PC-3 (cell line): ENCODE measurements around the gene TSHZ3. TPM values are rescaled to one million over a fixed set of nuclear protein-coding genes. Genes with fewer than 3 reads are reported as not detected.

Source experiments
- ATAC-seq: fragments of 200-7000 bp; cut with Tn5 transposase; 2 replicates; pipeline ENCODE4 v1.9.1; 2020; ENCODE audit warnings: mild to moderate bottlenecking, moderate library complexity
- BruUV-seq: library from RNA; stranded (reverse); fragments of 400-500 nt; replicated peaks from 2 replicates; lab custom pipeline; 2021; lab: Mats Ljungman, UMichigan
- CTCF ChIA-PET: fragments of 300-600 bp; sonication (Branson Sonifier 250); formaldehyde crosslinking; loops from one replicate; lab custom pipeline; 2022; ENCODE audit warnings: antibody characterized with exemption; lab: Charles Lee
- POLR2A ChIA-PET: fragments of 300-600 bp; sonication (Branson Sonifier 250); formaldehyde crosslinking; loops from one replicate; lab custom pipeline; 2022; ENCODE audit warnings: antibody characterized with exemption; ENCODE audit not compliant: unreplicated experiment; lab: Charles Lee
- DNase-seq: peaks from one replicate; pipeline ENCODE4 v3.0.0-alpha.2; 2015
- H2AFZ ChIP-seq: fragments of 300-600 bp; sonication (generic); 2 replicates; pipeline ENCODE4 v1.6.0; 2016; ENCODE audit warnings: antibody characterized with exemption, low read length
- H3F3A ChIP-seq: fragments of 300-600 bp; sonication (generic); one replicate; pipeline ENCODE4 v1.6.0; 2017; ENCODE audit warnings: antibody characterized with exemption, low read length, control low read depth, mild to moderate bottlenecking; ENCODE audit not compliant: unreplicated experiment
- H3K27ac ChIP-seq: fragments of 300-600 bp; sonication (generic); 2 replicates; pipeline ENCODE4 v1.5.1; 2016; ENCODE audit warnings: mild to moderate bottlenecking, low read length
- H3K27me3 ChIP-seq: fragments of 300-600 bp; sonication (generic); 2 replicates; pipeline ENCODE4 v1.6.1; 2016; ENCODE audit warnings: low read length, mixed read lengths
- H3K36me3 ChIP-seq: fragments of 300-600 bp; sonication (generic); 2 replicates; pipeline ENCODE4 v1.6.1; 2016; ENCODE audit warnings: low read depth, mixed run types, low read length, mixed read lengths
- H3K4me1 ChIP-seq: fragments of 300-600 bp; sonication (generic); 2 replicates; pipeline ENCODE4 v1.5.1; 2016; ENCODE audit warnings: low read length; ENCODE audit not compliant: insufficient read depth
- H3K4me2 ChIP-seq: fragments of 300-600 bp; sonication (generic); 2 replicates; pipeline ENCODE4 v1.6.0; 2016; ENCODE audit warnings: low read length
- H3K4me3 ChIP-seq: fragments of 300-600 bp; sonication (generic); 2 replicates; pipeline ENCODE4 v1.5.1; 2016; ENCODE audit warnings: mild to moderate bottlenecking, low read length, mixed read lengths
- H3K79me2 ChIP-seq: fragments of 300-600 bp; sonication (generic); 2 replicates; pipeline ENCODE4 v1.6.1; 2017; ENCODE audit warnings: low read length, mixed read lengths
- H3K9ac ChIP-seq: fragments of 300-600 bp; sonication (generic); 2 replicates; pipeline ENCODE4 v1.6.0; 2016; ENCODE audit warnings: mild to moderate bottlenecking, low read length
- H3K9me2 ChIP-seq: fragments of 300-600 bp; sonication (generic); replicated peaks from 2 replicates; pipeline ENCODE4 v1.6.1; 2016; ENCODE audit warnings: mixed run types, low read length, mixed read lengths
- H3K9me3 ChIP-seq: fragments of 300-600 bp; sonication (generic); 2 replicates; pipeline ENCODE4 v1.6.1; 2016; ENCODE audit warnings: low read length, mixed read lengths
- H4K20me1 ChIP-seq: fragments of 300-600 bp; sonication (generic); 2 replicates; pipeline ENCODE4 v1.6.1; 2016; ENCODE audit warnings: low read length, mixed read lengths
- EZH2 ChIP-seq: fragments of 300-600 bp; sonication (generic); IDR thresholded peaks from one replicate; pipeline ENCODE4 v1.6.1; 2017; ENCODE audit warnings: antibody characterized with exemption, mild to moderate bottlenecking, low read length; ENCODE audit not compliant: unreplicated experiment
- EZH2phosphoT487 ChIP-seq: fragments of 300-600 bp; sonication (generic); IDR thresholded peaks from 2 replicates; pipeline ENCODE4 v1.6.1; 2018; ENCODE audit warnings: mild to moderate bottlenecking, antibody characterized with exemption, low read length, borderline replicate concordance
- intact Hi-C: fragments of 100-400 bp; cut with micrococcal nuclease; formaldehyde crosslinking; loops from 2 replicates; pipeline ENCODE4 v1.9.0; 2023
- total RNA-seq: library from RNA; depleted of rRNA; stranded (reverse); fragments of >200 nt; gene quantifications from 2 replicates; pipeline ENCODE4 v1.2.3, GENCODE V29; 2014
- TF ChIP-seq, protein P1 (sequence below): fragments of 300-600 bp; sonication (generic); conservative IDR thresholded peaks from 2 replicates; pipeline ENCODE4 v1.5.1; 2017; ENCODE audit warnings: antibody characterized with exemption, low read depth, mild to moderate bottlenecking, low read length

Gene TSHZ3
- total RNA-seq, 1 experiment from 2014 or later = 0.18 TPM

DNA sequence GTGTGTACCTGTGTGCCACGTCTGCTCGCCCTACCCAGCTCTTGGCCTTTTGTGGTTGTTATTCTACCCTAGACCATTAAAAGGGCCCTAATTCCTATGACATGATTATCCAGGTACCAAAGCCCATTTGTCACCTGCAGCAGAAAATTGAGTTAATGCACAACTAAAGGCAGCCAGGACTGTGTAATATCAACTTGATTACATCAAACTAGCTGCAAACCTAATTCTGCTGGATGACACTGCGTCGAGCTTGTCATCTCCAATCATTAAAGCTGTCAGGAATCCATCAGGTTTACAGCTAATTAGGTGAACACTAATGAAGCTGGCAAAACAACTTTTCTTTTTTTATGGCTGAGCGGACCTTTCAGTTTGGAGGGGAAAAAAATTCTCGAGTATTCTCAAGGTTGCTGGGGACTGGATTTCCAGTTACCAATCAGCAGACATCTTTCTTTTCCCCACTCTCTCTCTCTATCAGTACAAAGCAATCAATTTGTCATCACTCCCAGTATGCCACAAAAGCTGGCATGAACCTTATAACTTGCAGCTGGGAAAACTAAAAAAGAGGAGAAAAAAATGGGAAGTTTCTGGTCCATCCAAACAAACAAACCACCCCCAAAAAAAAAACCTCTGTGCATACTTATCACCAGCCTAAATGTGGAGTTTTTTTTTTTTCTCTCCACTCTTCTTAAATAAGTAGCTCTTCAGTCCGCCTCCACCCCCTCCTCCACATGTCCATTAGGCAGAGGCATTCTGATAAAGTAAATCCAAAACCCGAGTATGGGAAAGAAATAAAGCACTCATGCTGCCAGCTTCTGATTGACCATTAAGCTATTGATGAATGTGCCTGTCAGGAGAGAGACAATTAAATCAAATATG, 2.8 kb downstream of the TSHZ3 start:
- no peak overlapping the region for H3K9ac ChIP-seq
- H2AFZ ChIP-seq = no peak overlapping the region
- H3K9me3 ChIP-seq = no peaks in the 10 kb centered on the region
- TF ChIP-seq, protein P1, sequence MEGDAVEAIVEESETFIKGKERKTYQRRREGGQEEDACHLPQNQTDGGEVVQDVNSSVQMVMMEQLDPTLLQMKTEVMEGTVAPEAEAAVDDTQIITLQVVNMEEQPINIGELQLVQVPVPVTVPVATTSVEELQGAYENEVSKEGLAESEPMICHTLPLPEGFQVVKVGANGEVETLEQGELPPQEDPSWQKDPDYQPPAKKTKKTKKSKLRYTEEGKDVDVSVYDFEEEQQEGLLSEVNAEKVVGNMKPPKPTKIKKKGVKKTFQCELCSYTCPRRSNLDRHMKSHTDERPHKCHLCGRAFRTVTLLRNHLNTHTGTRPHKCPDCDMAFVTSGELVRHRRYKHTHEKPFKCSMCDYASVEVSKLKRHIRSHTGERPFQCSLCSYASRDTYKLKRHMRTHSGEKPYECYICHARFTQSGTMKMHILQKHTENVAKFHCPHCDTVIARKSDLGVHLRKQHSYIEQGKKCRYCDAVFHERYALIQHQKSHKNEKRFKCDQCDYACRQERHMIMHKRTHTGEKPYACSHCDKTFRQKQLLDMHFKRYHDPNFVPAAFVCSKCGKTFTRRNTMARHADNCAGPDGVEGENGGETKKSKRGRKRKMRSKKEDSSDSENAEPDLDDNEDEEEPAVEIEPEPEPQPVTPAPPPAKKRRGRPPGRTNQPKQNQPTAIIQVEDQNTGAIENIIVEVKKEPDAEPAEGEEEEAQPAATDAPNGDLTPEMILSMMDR = no peak
- TF ChIP-seq EZH2phosphoT487 (no peak), EZH2 (no peak)
- no peaks in the 10 kb centered on the region for H3F3A ChIP-seq
- H3K27me3 ChIP-seq = 0 out of 2 replicates have a peak, but pooled peaks cover 6% of the 10 kb centered on the region
- ATAC-seq = no peak
- no peaks in the 10 kb centered on the region for H3K4me1 ChIP-seq
- H3K4me2 ChIP-seq = no peak overlapping the region
- POLR2A ChIA-PET = no interaction called here
- no peak overlapping the region for H3K4me3 ChIP-seq
- BruUV-seq = no TSS peak
- H3K9me2 ChIP-seq = no peaks in the 10 kb centered on the region
- intact Hi-C loops = no loop called here
- no peak overlapping the region for H3K27ac ChIP-seq
- H3K36me3 ChIP-seq = no peaks in the 10 kb centered on the region
- H4K20me1 ChIP-seq = no peaks in the 10 kb centered on the region
- DNase-seq = no peak
- CTCF ChIA-PET = no interaction called here
- no peaks in the 10 kb centered on the region for H3K79me2 ChIP-seq

DNA sequence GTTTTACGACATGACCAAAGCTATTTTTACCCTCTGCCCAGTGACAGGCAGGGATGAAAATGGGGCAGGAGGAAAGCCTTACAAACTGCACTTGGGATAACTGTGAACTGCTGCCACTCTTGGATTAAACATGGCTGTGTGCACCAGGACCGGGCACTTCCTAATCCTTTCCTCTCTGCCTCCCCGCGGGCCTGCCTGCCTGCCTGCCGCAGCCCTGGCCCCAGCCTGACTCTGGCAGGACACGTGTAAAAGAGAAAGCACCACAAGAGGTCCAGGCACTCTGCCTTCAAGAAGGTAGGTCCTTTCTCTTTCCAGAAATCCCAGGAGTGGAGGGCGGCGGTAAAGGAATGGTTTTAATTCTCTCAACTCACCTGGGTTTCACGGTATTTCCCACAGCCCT, 4.8 kb downstream of the TSHZ3 start:
- ChIA-PET CTCF (no interaction called here), POLR2A (no interaction called here)
- TF ChIP-seq EZH2 (no peak), EZH2phosphoT487 (no peak)
- TF ChIP-seq, protein P1 = no peak
- Histone ChIP-seq H3K36me3 (no peaks in the 10 kb centered on the region), H3K27ac (no peak overlapping the region), H4K20me1 (no peaks in the 10 kb centered on the region), H3K9me3 (no peaks in the 10 kb centered on the region), H3K9ac (no peak overlapping the region), H3K27me3 (0 out of 2 replicates have a peak, but pooled peaks cover 6% of the 10 kb centered on the region), H3K4me3 (no peak overlapping the region), H2AFZ (no peak overlapping the region), H3K4me1 (no peaks in the 10 kb centered on the region), H3K4me2 (no peak overlapping the region), H3K79me2 (no peaks in the 10 kb centered on the region), H3F3A (no peaks in the 10 kb centered on the region), H3K9me2 (no peaks in the 10 kb centered on the region)
- DNase-seq (no peak), ATAC-seq (no peak)
- BruUV-seq = no TSS peak
- intact Hi-C loops = no loop called here

DNA sequence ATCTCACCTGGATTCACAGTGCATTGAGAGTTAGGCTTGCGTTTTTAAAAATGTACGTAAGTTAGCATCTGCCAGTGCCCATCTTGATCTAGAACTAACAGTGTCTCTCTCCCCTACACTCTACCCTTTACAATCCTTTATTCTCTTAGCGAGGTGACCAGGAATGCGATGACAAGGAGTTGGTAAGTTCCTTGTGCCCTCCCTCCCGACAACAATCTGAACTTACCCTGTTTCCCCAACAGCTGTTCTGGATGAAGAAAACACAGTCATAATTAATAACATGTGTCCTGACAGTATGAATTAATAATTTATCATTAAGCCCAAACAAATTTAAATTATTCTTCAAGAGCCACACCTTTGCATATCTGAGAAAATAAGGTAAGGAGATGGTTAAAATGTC, 6.3 kb downstream of the TSHZ3 start:
- no peak overlapping the region for H3K27ac ChIP-seq
- DNase-seq = no peak
- H3K9me2 ChIP-seq = no peaks in the 10 kb centered on the region
- no peak overlapping the region for H3K4me3 ChIP-seq
- intact Hi-C loops = no loop called here
- H3K9me3 ChIP-seq = no peaks in the 10 kb centered on the region
- H2AFZ ChIP-seq = no peak overlapping the region
- no peak for ATAC-seq
- H3K4me1 ChIP-seq = no peaks in the 10 kb centered on the region
- no TSS peak for BruUV-seq
- ChIA-PET POLR2A (no interaction called here), CTCF (no interaction called here)
- H3K4me2 ChIP-seq = no peak overlapping the region
- no peaks in the 10 kb centered on the region for H3K79me2 ChIP-seq
- no peaks in the 10 kb centered on the region for H3K27me3 ChIP-seq
- no peaks in the 10 kb centered on the region for H3K36me3 ChIP-seq
- TF ChIP-seq EZH2 (no peak), EZH2phosphoT487 (no peak)
- TF ChIP-seq, protein P1 = no peak
- no peak overlapping the region for H3K9ac ChIP-seq
- no peaks in the 10 kb centered on the region for H3F3A ChIP-seq
- no peaks in the 10 kb centered on the region for H4K20me1 ChIP-seq
